CD4-positive, alpha-beta T cell treated with Interleukin-6 at 100 ng/mL for 8 hours (primary cell): ENCODE data around the gene CDC27.
A peak's percentile ranks its signal among the peaks of the same experiment; 100 is the strongest.
"Not testable (repeated sequence)": the region's sequence is repeated elsewhere in the genome, so short reads cannot be mapped to it uniquely, and the experiment has no call there.

Source experiments
- DNase-seq: peaks from one replicate; pipeline ENCODE4 v3.0.0-alpha.2; 2020; ENCODE audit warnings: mixed read lengths, low spot score

Gene CDC27, protein sequence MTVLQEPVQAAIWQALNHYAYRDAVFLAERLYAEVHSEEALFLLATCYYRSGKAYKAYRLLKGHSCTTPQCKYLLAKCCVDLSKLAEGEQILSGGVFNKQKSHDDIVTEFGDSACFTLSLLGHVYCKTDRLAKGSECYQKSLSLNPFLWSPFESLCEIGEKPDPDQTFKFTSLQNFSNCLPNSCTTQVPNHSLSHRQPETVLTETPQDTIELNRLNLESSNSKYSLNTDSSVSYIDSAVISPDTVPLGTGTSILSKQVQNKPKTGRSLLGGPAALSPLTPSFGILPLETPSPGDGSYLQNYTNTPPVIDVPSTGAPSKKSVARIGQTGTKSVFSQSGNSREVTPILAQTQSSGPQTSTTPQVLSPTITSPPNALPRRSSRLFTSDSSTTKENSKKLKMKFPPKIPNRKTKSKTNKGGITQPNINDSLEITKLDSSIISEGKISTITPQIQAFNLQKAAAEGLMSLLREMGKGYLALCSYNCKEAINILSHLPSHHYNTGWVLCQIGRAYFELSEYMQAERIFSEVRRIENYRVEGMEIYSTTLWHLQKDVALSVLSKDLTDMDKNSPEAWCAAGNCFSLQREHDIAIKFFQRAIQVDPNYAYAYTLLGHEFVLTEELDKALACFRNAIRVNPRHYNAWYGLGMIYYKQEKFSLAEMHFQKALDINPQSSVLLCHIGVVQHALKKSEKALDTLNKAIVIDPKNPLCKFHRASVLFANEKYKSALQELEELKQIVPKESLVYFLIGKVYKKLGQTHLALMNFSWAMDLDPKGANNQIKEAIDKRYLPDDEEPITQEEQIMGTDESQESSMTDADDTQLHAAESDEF

DNA sequence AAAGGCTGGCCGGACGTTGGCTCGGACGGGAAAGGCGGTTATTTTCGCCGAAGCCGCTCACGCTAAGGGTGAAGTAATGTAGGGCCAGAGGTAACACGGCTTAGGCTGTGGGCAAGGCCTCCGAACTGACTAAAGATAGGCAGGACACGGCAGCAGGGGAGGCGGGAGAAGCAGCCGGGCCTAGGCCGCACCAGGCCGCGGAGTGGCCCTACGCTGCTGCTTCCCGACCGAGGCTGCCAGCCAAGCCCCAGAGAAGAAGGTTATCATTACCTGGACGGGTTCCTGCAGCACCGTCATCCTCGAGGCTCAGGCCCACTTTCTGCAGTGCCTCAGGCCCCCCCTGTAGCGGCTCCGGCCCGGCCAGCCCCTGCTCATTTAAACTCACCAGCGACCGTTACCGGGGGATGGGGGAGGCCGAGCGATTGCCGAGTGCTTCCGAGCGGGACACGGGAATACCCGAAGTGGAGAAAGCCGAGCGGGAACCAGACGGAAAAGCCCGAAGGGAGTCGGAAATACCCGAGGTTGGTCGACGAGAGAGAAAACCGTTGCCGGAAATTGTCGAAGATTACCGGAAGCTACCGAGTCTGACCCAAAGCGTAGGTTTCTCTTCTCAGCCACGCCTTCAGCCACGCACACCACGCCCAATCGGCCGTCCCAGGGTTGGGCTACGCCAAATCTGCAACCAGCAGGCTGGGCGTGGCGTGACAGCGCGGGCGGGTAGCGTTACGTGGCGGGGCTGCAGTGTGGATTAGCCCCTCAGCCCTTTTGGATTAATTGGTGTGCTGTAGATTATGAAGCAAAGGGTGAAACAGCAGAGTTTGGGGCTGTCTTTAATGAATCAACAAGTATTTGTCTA, at the start of gene CDC27:
CDC27 (minus strand) TSS at position 420 of the 856 bp plus-strand sequence; CDS start at position 297, 123 bp downstream.
- peak; percentile 99 for DNase-seq

DNA sequence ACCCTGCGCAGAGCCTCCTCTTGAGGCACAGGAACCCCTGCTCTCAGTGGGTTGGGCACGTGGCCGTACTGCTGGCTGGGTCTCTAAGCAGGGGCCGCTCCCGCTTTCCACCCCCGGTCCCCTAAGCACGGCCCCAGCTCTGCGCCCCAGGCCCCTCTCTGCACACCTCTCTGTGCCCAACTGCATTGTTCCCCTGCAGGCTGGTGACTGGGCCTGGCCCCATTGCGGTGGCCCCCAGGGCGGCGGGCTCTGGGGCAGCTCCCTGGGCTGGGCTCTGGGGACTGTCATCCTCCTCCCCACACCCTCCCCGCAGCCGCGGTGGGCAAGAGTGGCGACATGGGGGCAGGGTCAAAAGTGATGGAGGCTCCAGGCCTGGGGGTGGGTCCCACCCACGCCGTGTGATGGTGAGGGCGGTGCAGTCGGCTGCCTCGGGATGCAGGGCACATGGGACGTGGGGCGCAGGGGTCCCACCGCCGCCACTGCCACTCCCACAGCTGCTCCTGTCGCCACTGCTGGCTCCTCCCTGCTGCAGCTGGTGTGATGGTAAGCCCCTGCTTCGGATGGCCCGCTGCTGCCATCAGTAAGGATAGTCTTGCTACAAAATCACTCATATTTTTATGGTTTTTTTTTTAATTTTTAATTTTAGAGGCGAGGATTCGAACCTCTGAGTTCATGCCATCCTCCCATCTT, 49.4 kb upstream of the CDC27 start:
- DNase-seq: no peak

DNA sequence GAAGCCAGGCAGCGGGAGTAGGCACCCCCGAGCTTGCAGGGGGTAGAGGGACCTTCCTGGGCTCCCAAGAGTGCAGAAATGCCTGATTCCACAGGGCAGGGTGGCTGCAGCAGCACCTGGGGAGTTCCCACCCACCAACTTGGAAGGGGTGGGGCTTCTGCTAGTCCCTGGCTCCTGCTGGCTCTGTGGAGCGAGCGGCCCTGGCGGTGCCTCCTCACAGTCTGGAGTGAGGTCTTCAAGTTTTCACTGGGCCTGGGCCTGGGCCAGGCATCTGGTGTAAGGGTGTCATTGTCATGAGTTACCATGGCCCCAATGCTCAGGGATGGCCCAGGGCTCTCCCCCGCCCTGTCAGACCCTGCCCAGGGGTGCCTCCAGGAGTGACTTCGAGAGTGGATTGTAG, 48.7 kb upstream of the CDC27 start:
- DNase-seq: no peak

GRCh38 chr17:47235923-47236322, 46.8 kb upstream of the CDC27 start:
- no peak for DNase-seq

DNA sequence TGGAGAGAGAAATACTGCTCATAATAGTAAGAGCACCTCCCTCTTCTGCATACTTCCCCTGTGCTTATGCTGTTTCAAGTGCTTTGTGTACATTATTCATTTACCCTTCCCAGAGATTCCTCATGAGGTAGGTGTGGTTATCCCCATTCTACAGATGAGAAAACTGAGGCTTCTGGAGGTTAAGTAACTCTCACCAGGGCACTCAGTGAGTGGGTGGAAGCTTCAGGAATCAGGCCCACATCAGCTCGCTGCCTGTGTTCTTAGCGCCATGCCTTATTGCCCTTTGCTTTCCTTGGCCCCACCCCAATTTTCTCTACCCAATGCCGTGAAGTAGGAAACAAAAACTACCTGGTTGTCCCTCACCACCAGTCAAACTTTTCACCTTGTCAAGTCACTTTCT, 46.4 kb upstream of the CDC27 start:
- no peak for DNase-seq

- no peak for DNase-seq
Observed at GRCh38 chr17:47232465-47232864, 43.4 kb upstream of the CDC27 start.

DNA sequence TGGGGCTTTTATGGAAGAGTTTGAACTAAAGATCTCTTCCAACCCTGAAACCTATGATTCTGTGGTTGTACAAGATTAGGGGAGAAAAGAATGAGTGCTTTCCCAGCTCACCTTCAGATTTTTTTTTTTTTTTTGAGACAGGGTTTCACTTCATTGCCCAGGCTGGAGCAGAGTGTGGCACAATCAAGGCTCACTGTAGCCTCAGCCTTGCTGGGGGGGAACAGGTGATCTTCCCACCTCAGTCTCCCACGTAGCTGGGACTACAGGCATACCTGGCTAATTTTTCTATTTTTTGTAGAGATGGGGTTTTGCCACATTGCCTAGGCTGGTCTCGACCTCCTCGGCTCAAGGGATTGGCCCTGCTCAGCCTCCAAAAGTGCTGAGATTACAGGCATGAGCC, 42.8 kb upstream of the CDC27 start:
- DNase-seq: no peak

GRCh38 chr17:47231334-47231733, 42.2 kb upstream of the CDC27 start:
- no peak for DNase-seq

DNA sequence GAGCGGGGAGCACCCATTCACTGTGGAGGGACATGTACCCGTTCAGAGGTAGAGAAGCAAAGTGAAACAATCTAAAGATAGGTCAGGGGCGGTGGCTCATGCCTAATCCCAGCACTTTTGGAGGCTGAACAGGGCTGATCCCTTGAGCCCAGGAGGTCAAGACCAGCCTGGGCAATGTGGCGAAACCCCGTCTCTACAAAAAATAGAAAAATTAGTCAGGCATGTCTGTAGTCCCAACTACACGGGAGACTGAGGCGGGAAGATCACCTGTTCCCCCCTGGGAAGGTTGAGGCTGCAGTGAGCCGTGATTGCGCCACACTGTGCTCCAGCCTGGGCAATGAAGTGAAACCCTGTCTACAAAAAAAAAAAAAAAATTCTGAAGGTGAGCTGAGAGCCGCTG, 41.8 kb upstream of the CDC27 start:
- DNase-seq: no peak

- peak; percentile 70 for DNase-seq
Observed at GRCh38 chr17:47229535-47230443, 40.7 kb upstream of the CDC27 start.

- no peak for DNase-seq
Observed at GRCh38 chr17:47227862-47228261, 38.8 kb upstream of the CDC27 start.

GRCh38 chr17:47225911-47226688, 37.0 kb upstream of the CDC27 start:
- no peak for DNase-seq

DNA sequence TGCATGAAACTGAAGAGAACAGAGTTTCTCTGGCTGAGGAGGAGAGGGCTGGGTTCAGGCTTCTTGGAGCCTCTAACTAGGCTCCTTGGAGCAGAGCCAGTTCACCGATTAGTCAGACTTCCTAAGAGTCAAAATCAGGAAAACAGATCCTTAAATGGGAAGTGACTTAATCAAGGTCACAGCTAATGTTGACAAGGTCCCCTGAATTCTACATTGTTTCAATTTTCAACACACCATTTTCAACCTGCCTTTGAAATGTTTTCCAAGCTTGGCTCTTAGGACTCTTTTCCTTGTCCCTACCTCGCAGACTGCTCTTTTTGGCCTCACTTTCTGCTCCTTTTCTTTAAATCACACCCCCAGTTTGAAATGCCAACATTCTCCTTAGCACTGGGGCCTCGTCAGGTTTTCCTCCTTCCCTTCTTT, 36.4 kb upstream of the CDC27 start:
- DNase-seq: no peak

GRCh38 chr17:47224966-47225365, 35.9 kb upstream of the CDC27 start:
- no peak for DNase-seq

GRCh38 chr17:47224077-47224476, 35.0 kb upstream of the CDC27 start:
- not testable (repeated sequence) for DNase-seq

- DNase-seq: no peak
Observed at GRCh38 chr17:47223460-47223859, 34.4 kb upstream of the CDC27 start.

DNA sequence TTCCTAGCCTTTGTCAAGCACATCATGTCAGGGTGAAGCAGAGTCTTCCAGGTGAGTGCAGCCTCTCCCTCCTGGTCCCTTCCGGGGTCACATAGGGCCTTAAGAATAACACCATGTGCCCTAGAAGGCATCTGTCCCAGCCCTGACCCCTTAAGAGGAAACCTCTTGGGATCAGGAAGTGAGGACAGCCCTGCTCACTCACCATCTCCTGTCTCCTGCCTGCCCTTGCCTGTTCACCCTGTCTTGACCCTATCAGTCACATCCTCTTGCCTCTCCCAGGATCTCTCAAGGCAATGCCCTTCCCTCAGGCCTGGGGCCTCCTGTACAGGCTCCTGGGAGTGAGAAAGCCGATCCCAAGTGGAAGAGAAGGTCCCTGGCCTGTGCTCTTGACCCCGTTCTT, 33.9 kb upstream of the CDC27 start:
- no peak for DNase-seq

DNA sequence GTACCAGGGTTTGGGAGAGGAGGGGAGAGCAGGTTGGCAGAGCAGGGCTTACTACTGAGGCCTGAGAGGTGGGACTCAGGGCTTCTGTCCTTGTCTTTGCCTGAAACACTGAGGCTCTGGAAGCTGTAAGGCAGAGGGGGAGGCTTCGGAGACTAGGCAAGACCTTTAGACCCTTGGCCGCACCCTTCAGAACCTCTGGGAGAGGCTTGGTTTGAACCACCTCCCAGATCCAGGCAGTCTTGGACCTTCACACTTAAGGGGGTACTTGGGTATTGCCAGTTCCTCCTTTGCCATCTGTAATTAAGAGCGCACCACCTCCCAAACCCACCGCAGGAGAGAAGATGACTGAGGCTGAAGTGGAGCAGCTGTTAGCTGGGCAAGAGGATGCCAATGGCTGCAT, 33.0 kb upstream of the CDC27 start:
- no peak for DNase-seq

GRCh38 chr17:47221154-47221553, 32.1 kb upstream of the CDC27 start:
- DNase-seq: no peak

- peak; percentile 15 for DNase-seq
Observed at GRCh38 chr17:47220531-47220999, 31.5 kb upstream of the CDC27 start.
